Measurements from ENCODE around the gene SPG7. TPM values are rescaled to one million over a fixed set of nuclear protein-coding genes. Genes with fewer than 3 reads are reported as not detected.

SPG7 gene
- total RNA-seq, 3 donors from 2014 or later (not counting 1 experiment from before 2014, with no cell fraction given): 142 to 195 (median 180) TPM

GRCh38 chr16:89572073-89572484 lies 63.9 kb downstream of the SPG7 start:
- Histone ChIP-seq H3K9me3 (ENCODE audit: control insufficient read depth, insufficient read depth, low read length) (no peaks in the 10 kb centered on the region), H3K4me3 (ENCODE audit: low read length) (no peak overlapping the region), H3K36me3 (ENCODE audit: control insufficient read depth, insufficient read depth, low read length) (no peaks in the 10 kb centered on the region), H3K27ac (ENCODE audit: low read length) (no peak overlapping the region), H3K4me1 (ENCODE audit: control insufficient read depth, insufficient read depth, low read length) (peaks cover 21% of the 10 kb centered on the region), H3K27me3 (ENCODE audit: control insufficient read depth, insufficient read depth, low read length) (peaks cover 14% of the 10 kb centered on the region)
- H3K9me3 Mint-ChIP-seq: no peaks in the 10 kb centered on the region
- ATAC-seq (no peak), DNase-seq (peak in 1 of 2 donors; percentile 37)
- intact Hi-C loops (cut with micrococcal nuclease): no loop called here
- 33% methylated on average over 14 of the region's 14 CpGs for WGBS (ENCODE audit: insufficient coverage)
- H3K4me1 Mint-ChIP-seq: peaks cover 0 to 11% of the 10 kb centered on the region in 2 donors
- TF ChIP-seq CTCF (IDR thresholded peaks at IDR 0.05): no peak
- peaks cover 22% of the 10 kb centered on the region in 2 donors for H3K27me3 Mint-ChIP-seq (ENCODE audit: low read depth in 2 of 2)
- H3K27ac Mint-ChIP-seq: no peak overlapping the region
- no peaks in the 10 kb centered on the region for H3K36me3 Mint-ChIP-seq
- no peak overlapping the region for H3K4me3 Mint-ChIP-seq

DNA sequence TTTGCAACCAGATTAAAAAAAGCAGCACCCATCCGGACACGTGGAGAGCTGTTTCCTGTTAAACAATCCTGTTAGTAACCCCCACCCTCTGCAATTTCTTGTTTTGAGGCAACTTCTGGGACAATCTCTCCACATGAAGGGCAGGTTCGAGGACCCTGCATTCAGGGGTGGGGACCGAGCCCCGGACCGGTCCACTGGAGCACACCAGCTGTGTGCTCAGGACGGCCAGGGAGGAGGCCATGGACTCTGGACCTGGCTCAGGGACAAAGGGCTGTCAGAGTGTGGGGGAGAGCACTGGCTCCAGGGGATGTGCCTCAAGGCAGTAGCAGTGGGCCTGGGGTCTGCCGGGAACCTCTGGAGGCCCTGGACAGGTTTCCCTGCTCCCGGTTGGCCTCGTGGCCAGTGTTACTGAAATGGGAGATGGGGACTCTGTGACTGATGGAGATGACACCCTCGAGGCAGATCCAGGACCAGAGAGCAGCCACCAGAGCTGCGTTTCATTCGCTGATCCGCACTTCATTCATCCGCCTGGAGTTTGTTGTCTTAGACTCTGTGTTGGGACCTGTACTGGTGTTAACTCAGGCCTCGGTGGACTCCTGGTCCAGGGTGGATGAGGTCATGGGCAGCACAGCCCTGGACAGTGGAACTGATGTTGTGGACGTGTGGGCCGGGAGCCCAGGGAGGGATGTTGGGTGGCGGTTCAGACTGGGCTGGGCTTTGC lies 64.4 kb downstream of the SPG7 start:
- DNase-seq (no peak), ATAC-seq (no peak)
- Histone ChIP-seq H3K36me3 (ENCODE audit: control insufficient read depth, insufficient read depth, low read length) (no peaks in the 10 kb centered on the region), H3K27me3 (ENCODE audit: control insufficient read depth, insufficient read depth, low read length) (peaks cover 14% of the 10 kb centered on the region), H3K27ac (ENCODE audit: low read length) (no peak overlapping the region), H3K4me3 (ENCODE audit: low read length) (no peak overlapping the region), H3K9me3 (ENCODE audit: control insufficient read depth, insufficient read depth, low read length) (no peaks in the 10 kb centered on the region), H3K4me1 (ENCODE audit: control insufficient read depth, insufficient read depth, low read length) (peaks cover 21% of the 10 kb centered on the region)
- no peak overlapping the region for H3K27ac Mint-ChIP-seq
- H3K36me3 Mint-ChIP-seq: no peaks in the 10 kb centered on the region
- intact Hi-C loops (cut with micrococcal nuclease): no loop called here
- peaks cover 0 to 11% of the 10 kb centered on the region in 2 donors for H3K4me1 Mint-ChIP-seq
- H3K4me3 Mint-ChIP-seq: no peak overlapping the region
- H3K27me3 Mint-ChIP-seq (ENCODE audit: low read depth in 2 of 2): peaks cover 22 to 26% of the 10 kb centered on the region in 2 donors
- WGBS (ENCODE audit: insufficient coverage): 69% methylated on average over 19 of the region's 19 CpGs
- TF ChIP-seq CTCF (IDR thresholded peaks at IDR 0.05): no peak
- H3K9me3 Mint-ChIP-seq: no peaks in the 10 kb centered on the region

- ATAC-seq: no peak
- no peak overlapping the region for H3K27ac Mint-ChIP-seq
- H3K36me3 Mint-ChIP-seq: no peaks in the 10 kb centered on the region
- no peak for DNase-seq
- peak overlapping the region; percentile 52 for H3K4me3 Mint-ChIP-seq
- Histone ChIP-seq H3K4me3 (ENCODE audit: low read length) (no peak overlapping the region), H3K9me3 (ENCODE audit: control insufficient read depth, insufficient read depth, low read length) (no peaks in the 10 kb centered on the region), H3K4me1 (ENCODE audit: control insufficient read depth, insufficient read depth, low read length) (peaks cover 21% of the 10 kb centered on the region), H3K27ac (ENCODE audit: low read length) (no peak overlapping the region), H3K36me3 (ENCODE audit: control insufficient read depth, insufficient read depth, low read length) (no peaks in the 10 kb centered on the region), H3K27me3 (ENCODE audit: control insufficient read depth, insufficient read depth, low read length) (peaks cover 14% of the 10 kb centered on the region)
- peaks cover 0 to 11% of the 10 kb centered on the region in 2 donors for H3K4me1 Mint-ChIP-seq
- no peaks in the 10 kb centered on the region for H3K9me3 Mint-ChIP-seq
- intact Hi-C loops (cut with micrococcal nuclease): no loop called here
- TF ChIP-seq CTCF (IDR thresholded peaks at IDR 0.05): no peak
- 84% methylated on average over 31 of the region's 31 CpGs for WGBS (ENCODE audit: insufficient coverage)
- H3K27me3 Mint-ChIP-seq (ENCODE audit: low read depth in 2 of 2): peaks cover 22 to 26% of the 10 kb centered on the region in 2 donors
These were observed 65.8 kb downstream of the SPG7 start for GRCh38 chr16:89573826-89574680.

All from natural killer cell (primary cell).